ENCODE data around the gene ROR1. TPM values are rescaled to one million over a fixed set of nuclear protein-coding genes. Genes with fewer than 3 reads are reported as not detected.
A peak's percentile ranks its signal among the peaks of the same experiment; 100 is the strongest.

Gene ROR1
- total and polyA plus RNA-seq, 10 of the 15 experiments (the other 5 are each of a cell fraction or from before 2014, with no cell fraction given): 0.02 to 0.08 (median 0.05) TPM; not detected in 6

- Histone ChIP-seq H3K4me2 (ENCODE audit: control insufficient read depth, insufficient read depth) (no peak overlapping the region), H3K36me3 (ENCODE audit: control insufficient read depth in 2 of 2, insufficient read depth in 2 of 2, low read length in 1 of 2) (no peaks in the 10 kb centered on the region), H3K27me3 (replicated peaks in 1 of 2; ENCODE audit: control insufficient read depth in 2 of 2, insufficient read depth in 2 of 2, low read length in 1 of 2) (no peaks in the 10 kb centered on the region), H3K9me3 (replicated peaks; ENCODE audit: control insufficient read depth, insufficient read depth, low read length) (no peaks in the 10 kb centered on the region), H3K27ac (ENCODE audit: control insufficient read depth, insufficient read depth) (no peak overlapping the region), H3K4me1 (ENCODE audit: control insufficient read depth, insufficient read depth, low read length) (no peaks in the 10 kb centered on the region), H3K79me2 (ENCODE audit: control insufficient read depth, insufficient read depth, low read length) (no peaks in the 10 kb centered on the region), H4K20me1 (ENCODE audit: control insufficient read depth, insufficient read depth) (no peaks in the 10 kb centered on the region), H3K9ac (ENCODE audit: control insufficient read depth, insufficient read depth, low read length) (no peak overlapping the region), H2AFZ (ENCODE audit: control insufficient read depth, low read depth, low read length) (no peak overlapping the region), H3K4me3 (no peak overlapping the region)
- in situ Hi-C loops (cut with MboI): no loop called here
- intact Hi-C loops (cut with micrococcal nuclease; ENCODE audit: unreplicated experiment): no loop called here
- RAD21 ChIA-PET (ENCODE audit: unreplicated experiment): interaction anchor here (0.8 to 1.6 kb wide), 4 partner anchors 17 to 58 kb away, joined by 3 to 4 read pairs (median 4); no protein-coding TSS in a partner anchor
- POLR2A ChIA-PET: interaction anchor here (1.0 to 2.0 kb wide), 4 partner anchors 13 to 28 kb away, joined by 3 to 8 read pairs (median 5); no protein-coding TSS in a partner anchor
- BruUV-seq (replicated peaks): no TSS peak
- no peak for TF ChIP-seq PML (IDR thresholded peaks at IDR 0.05; ENCODE audit: low read length)
- 0 out of 2 replicates have a peak, but pooled peaks have one; percentile 60 for TF ChIP-seq SMARCA5 (IDR thresholded peaks at IDR 0.05)
- WGBS (ENCODE audit: insufficient coverage, insufficient replicate concordance, low lambda C conversion rate, missing lambda C conversion rate): 95% methylated on average over 1 of the region's 1 CpG
- FAIRE-seq (no peak), ATAC-seq (peak; percentile 39), DNase-seq (ENCODE audit: low read depth, low spot score) (no peak)
- CTCF ChIA-PET: interaction anchor here (0.9 to 2.3 kb wide), 5 partner anchors 12 to 503 kb away, joined by 3 to 15 read pairs (median 3); no protein-coding TSS in a partner anchor
- SMC1A ChIA-PET (ENCODE audit: uncharacterized antibody, unreplicated experiment): interaction anchor here (1.2 to 2.3 kb wide), 8 partner anchors 11 to 47 kb away, joined by 3 to 8 read pairs (median 6); no protein-coding TSS in a partner anchor
Measured at GRCh38 chr1:64195081-64195395, 421.2 kb downstream of the ROR1 start.

- no peak overlapping the region for H3K9ac ChIP-seq (ENCODE audit: control insufficient read depth, insufficient read depth, low read length)
- no peak overlapping the region for H2AFZ ChIP-seq (ENCODE audit: control insufficient read depth, low read depth, low read length)
- no peaks in the 10 kb centered on the region for H3K4me1 ChIP-seq (ENCODE audit: control insufficient read depth, insufficient read depth, low read length)
- H3K27ac ChIP-seq (ENCODE audit: control insufficient read depth, insufficient read depth): no peak overlapping the region
- H3K4me3 ChIP-seq: no peak overlapping the region
- no peaks in the 10 kb centered on the region for H3K79me2 ChIP-seq (ENCODE audit: control insufficient read depth, insufficient read depth, low read length)
- no peak for DNase-seq (ENCODE audit: low read depth, low spot score)
- no peaks in the 10 kb centered on the region for H3K27me3 ChIP-seq (replicated peaks in 1 of 2; ENCODE audit: control insufficient read depth in 2 of 2, insufficient read depth in 2 of 2, low read length in 1 of 2)
- H3K9me3 ChIP-seq (replicated peaks; ENCODE audit: control insufficient read depth, insufficient read depth, low read length): no peaks in the 10 kb centered on the region
- no peaks in the 10 kb centered on the region for H4K20me1 ChIP-seq (ENCODE audit: control insufficient read depth, insufficient read depth)
- POLR2A ChIA-PET: no interaction called here
- in situ Hi-C loops (cut with MboI) (no loop called here), intact Hi-C loops (cut with micrococcal nuclease; ENCODE audit: unreplicated experiment) (no loop called here)
- WGBS (ENCODE audit: insufficient coverage, insufficient replicate concordance, low lambda C conversion rate, missing lambda C conversion rate): 8% methylated on average over 8 of the region's 8 CpGs
- ATAC-seq: no peak
- H3K4me2 ChIP-seq (ENCODE audit: control insufficient read depth, insufficient read depth): no peak overlapping the region
- FAIRE-seq: no peak
- no TSS peak for BruUV-seq (replicated peaks)
- no peaks in the 10 kb centered on the region for H3K36me3 ChIP-seq (ENCODE audit: control insufficient read depth in 2 of 2, insufficient read depth in 2 of 2, low read length in 1 of 2)
- SMC1A ChIA-PET (ENCODE audit: uncharacterized antibody, unreplicated experiment): interaction anchor here (1.6 to 2.3 kb wide), 3 partner anchors 26 to 46 kb away, joined by 3 to 6 read pairs (median 6); no protein-coding TSS in a partner anchor
- CTCF ChIA-PET: interaction anchor here (0.9 kb wide), 1 partner anchor 15 kb away, joined by 3 read pairs; no protein-coding TSS in a partner anchor
- RAD21 ChIA-PET (ENCODE audit: unreplicated experiment): no interaction called here
- no peak for TF ChIP-seq FOXK2 (IDR thresholded peaks at IDR 0.05)
- TF ChIP-seq GATAD2B (conservative IDR thresholded peaks at IDR 0.05; ENCODE audit: low read depth): no peak
- no peak for TF ChIP-seq NKRF (conservative IDR thresholded peaks at IDR 0.05)
- no peak for TF ChIP-seq SPI1 (IDR thresholded peaks at IDR 0.05; ENCODE audit: borderline replicate concordance, insufficient read depth, low read depth, low read length)
- no peak for TF ChIP-seq ZNF592 (IDR thresholded peaks at IDR 0.05)
- TF ChIP-seq MXI1 (IDR thresholded peaks at IDR 0.05; ENCODE audit: low read depth, low read length): no peak
- no peak for TF ChIP-seq YY1 (IDR thresholded peaks at IDR 0.05; ENCODE audit: low read depth, low read length)
Measured at GRCh38 chr1:64196074-64196870, 422.5 kb downstream of the ROR1 start.
